ENCODE data around the gene MED12L.

DNA sequence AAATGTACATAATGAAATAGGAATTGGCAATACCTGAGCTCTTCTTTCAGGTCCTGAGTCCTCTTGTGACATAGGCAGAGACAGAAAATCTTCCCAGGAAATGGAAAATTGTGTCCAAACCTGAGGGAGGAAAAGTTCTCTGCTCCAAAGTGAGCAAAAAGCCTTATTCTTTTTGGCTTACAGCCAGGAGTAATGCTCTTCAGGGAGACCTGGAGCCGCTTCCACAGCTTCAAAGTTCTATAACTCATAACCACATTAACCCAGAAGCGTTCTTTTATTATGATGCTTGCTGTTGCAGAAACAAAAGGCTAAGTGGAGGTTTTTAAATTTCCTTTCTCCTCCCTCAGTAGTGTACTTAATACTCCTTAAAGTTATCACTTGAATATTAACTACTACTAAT is 374.8 kb downstream of the MED12L start:
- TF ChIP-seq PCBP1 (IDR thresholded peaks at IDR 0.05; ENCODE audit: low read depth, low read length, poor library complexity, severe bottlenecking) (no peak), SAFB2 (IDR thresholded peaks at IDR 0.05; ENCODE audit: borderline replicate concordance, low read depth, low read length, severe bottlenecking) (no peak), CAMTA2 (CRISPR knock-in tag; conservative IDR thresholded peaks at IDR 0.05) (no peak), ZNF444 (CRISPR knock-in tag; IDR thresholded peaks at IDR 0.05) (no peak), MCM3 (IDR thresholded peaks at IDR 0.05) (no peak)
- TF ChIP-seq, protein P1, sequence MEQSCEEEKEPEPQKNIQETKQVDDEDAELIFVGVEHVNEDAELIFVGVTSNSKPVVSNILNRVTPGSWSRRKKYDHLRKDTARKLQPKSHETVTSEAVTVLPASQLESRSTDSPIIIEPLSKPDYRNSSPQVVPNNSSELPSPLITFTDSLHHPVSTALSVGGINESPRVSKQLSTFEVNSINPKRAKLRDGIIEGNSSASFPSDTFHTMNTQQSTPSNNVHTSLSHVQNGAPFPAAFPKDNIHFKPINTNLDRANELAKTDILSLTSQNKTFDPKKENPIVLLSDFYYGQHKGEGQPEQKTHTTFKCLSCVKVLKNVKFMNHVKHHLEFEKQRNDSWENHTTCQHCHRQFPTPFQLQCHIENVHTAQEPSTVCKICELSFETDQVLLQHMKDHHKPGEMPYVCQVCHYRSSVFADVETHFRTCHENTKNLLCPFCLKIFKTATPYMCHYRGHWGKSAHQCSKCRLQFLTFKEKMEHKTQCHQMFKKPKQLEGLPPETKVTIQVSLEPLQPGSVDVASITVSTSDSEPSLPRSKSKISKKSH (CRISPR knock-in tag; IDR thresholded peaks at IDR 0.05), result no peak
- TF ChIP-seq, protein P2, sequence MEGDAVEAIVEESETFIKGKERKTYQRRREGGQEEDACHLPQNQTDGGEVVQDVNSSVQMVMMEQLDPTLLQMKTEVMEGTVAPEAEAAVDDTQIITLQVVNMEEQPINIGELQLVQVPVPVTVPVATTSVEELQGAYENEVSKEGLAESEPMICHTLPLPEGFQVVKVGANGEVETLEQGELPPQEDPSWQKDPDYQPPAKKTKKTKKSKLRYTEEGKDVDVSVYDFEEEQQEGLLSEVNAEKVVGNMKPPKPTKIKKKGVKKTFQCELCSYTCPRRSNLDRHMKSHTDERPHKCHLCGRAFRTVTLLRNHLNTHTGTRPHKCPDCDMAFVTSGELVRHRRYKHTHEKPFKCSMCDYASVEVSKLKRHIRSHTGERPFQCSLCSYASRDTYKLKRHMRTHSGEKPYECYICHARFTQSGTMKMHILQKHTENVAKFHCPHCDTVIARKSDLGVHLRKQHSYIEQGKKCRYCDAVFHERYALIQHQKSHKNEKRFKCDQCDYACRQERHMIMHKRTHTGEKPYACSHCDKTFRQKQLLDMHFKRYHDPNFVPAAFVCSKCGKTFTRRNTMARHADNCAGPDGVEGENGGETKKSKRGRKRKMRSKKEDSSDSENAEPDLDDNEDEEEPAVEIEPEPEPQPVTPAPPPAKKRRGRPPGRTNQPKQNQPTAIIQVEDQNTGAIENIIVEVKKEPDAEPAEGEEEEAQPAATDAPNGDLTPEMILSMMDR (IDR thresholded peaks at IDR 0.05 in 2 of 3, conservative IDR thresholded peaks at IDR 0.05 in 1 of 3; ENCODE audit: insufficient read depth in 2 of 3, low read depth in 1 of 3, low read length in 3 of 3), result no peak

Measured in K562 (cell line).